COR-L47 (cell line): ENCODE measurements around the gene ZCCHC14.
"Not testable (repeated sequence)": the region's sequence is repeated elsewhere in the genome, so short reads cannot be mapped to it uniquely, and the experiment has no call there.

Experiments
- DNase-seq: peaks from one replicate; lab custom pipeline; 2025; lab: John Stamatoyannopoulos, UW

Gene ZCCHC14

DNA sequence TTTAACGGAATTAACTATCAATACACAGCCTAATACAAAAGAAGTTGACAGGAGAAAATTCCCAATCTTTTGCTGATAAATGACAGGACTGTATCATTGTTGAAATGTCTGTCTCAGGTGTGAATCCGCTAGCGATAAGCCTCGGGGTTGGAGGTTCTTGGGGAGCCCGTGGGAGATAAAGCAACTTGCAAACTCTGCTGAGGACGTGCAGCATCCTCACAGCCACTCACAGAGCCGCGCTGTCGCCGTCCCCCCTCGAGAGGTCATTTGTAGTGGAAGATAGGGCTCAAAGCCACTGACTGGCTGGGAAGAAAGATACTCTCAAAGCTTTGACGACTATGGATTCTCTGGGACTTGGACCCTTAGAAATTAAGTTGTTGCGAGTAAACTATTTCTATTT, 83.7 kb downstream of the ZCCHC14 start:
- DNase-seq: no peak

DNA sequence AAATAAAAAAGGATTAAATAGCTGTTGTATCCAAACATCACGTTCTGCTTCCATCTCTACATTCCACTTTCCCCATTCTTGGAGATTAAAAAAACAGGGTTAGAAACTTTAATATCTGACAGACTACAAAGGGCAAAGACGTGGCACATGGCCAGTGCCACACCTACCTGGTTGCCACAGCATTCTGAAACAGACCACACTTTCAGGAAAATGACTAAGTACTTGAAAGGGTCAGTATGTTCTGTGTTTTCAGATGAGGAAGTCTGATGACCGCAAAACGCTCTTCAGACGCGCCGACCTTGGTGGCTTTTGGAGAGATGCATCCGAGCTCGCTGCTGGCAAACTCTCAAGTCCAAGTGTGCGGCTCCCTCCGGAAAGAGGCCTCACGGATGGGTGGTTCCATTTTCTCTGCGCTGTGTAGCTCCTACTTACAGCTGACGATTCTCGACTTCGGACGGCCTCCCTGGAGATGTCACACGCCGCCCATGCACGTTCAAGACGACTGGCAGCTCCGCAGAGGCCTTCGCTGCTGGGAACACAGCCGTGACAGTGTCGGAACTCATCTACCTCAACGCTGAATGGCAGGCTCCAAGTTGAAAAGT, 85.2 kb downstream of the ZCCHC14 start:
- no peak for DNase-seq

DNA sequence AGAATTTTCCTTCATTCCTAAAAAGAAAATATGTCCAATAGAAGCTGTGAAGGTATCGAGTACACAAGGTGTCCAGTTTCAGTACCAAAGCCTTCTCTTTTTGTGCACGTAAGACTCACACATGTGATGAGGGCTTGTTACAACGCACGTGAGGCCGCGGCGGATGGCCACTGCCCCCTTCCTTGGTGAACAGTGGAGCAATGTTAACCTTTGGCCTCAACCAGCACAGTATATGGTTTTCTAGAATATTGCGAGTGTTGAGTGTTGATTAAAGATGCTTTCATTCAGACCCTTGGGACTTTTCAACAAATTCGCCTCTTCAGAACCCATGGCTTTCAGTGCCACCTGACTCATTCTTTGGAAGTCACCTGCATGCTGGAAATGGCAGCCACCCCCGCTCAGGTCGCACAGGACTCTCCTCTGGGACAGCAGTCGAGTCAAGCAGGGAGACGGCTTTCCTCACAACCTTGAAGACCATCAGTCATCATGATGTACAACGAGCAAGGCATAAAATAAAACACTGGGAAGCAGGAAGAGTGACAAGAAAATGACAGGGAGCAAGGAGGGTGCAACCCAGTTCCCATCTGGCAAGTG, 86.2 kb downstream of the ZCCHC14 start:
- no peak for DNase-seq

DNA sequence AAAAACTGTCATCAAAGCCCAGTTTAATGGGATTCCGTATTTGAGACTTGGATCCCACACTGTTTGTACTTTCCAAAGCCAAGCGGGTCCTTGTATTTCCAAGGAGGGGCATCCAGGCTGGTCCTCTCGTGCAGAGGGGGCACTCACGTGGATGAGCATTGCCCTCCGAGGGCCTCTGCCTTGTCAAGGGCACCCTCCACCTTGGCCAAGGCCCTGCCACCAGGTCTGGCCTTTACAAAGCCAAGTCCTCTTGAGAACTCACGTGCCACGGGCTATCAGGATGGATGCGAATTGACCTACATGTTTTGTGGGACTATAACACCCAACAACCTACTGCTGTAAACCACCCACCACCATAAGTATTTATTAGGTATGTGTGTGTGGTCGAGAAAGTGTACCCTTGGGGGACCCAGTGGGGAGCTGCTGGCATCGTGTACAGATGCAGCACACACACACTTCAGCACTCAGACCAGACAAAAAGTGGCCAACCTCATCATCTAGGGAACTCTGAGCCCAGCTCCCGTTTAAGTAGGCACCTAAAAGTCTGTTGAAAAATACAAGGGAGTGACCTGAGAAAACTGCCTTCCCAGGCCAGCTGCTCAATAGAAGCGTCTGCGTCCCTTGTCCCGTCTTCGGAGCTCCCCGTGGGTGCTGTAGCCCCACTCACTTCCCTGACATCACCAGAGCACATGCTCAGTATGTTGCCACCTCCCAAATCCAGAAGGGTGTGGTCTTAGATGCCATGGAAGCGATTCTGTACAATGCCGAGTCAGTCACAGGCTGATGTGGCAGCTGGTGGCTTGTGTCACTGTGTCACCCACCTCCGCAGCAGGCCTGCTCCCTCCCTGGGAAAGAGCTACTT, 87.8 kb downstream of the ZCCHC14 start:
- DNase-seq: no peak

DNA sequence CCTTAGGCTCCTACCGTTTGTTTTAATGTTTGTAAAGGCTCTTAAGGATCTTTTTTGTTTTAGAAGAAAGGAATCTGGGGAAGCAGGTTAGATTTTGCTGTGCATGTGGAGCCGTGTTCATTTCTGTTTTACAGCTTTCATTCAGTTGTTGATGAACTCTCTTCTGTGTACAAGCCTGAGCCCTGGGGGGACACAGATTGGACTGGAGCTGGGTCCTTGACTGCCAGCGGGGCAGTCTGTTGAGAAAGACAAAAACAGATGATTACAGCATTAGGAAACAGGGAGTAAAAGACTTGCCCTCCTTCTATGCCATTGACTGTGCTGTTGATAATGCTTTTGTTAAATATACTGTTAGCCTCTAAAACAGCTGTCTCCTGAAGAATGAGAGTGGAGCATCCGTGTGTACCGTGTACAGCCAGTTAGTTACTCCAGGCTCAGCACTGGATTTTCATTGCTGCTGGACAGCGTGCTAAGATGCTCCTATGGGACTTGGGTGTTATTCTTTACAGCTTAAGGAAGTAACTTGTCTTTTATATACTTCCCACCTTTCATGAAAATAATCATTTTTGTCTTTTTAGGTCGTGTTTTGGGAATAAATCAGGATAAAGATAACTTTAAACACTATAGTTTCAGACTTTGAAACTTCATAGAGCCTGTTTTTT, 97.5 kb downstream of the ZCCHC14 start:
- no peak for DNase-seq

DNA sequence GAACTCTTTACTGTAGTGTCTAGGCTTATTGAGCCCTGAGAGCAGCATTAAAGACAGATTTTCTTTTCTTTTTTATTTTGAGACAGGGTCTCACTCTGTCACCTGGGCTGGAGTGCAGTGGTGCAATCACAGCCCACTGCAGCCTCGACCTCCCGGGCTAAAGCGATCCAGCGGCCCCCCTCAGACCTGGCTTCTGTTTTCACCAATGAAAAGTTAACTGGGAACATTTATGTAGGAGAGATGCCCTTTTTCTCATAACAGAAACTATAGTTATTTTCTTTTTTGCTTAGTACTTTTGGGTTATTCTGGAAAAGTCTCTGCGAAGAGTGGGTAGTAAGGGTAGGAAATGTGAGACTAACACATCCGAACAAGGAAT, 99.2 kb downstream of the ZCCHC14 start:
- DNase-seq: no peak

DNA sequence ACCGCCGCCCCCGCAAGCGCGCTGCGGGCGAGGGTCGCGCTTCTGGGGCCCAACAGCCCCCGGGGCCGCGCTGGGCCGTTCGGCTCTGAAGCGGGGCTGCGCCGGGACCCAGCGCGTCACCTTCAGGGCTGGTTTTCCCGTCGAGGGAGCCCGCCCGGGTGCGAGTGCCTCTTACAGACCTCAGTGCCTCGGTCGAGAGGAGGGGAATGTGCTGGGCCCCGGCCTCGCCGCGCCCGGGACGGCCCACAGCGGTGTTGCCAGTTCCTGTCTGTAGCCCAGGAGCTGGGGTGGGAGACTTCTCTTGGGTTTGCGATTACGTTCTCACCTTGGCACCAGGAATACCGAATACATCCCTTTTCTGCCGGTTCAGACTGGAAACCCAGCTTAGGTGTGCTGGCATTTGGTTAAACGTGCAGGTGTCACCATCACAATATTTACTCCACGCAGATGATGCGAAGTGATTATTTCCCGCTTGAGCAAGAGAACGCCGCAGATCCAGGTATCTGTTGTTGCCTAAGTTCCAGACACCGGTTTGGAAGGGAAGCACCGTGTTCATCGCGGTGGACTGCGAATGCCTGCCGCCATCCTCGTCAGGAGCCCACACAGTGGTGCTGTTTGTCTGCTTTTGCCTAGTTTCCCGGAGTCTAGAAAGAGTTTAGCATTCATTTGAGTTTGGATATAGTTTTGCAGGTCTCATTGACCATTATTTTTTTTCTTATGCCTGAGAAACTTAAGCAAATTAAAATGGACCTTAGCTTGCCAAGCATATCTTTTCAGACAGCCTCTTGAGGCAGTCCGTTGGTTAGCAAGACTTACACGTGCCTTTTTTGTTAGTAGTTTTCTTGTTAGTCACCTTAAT, 99.8 kb downstream of the ZCCHC14 start:
- DNase-seq: no peak

DNA sequence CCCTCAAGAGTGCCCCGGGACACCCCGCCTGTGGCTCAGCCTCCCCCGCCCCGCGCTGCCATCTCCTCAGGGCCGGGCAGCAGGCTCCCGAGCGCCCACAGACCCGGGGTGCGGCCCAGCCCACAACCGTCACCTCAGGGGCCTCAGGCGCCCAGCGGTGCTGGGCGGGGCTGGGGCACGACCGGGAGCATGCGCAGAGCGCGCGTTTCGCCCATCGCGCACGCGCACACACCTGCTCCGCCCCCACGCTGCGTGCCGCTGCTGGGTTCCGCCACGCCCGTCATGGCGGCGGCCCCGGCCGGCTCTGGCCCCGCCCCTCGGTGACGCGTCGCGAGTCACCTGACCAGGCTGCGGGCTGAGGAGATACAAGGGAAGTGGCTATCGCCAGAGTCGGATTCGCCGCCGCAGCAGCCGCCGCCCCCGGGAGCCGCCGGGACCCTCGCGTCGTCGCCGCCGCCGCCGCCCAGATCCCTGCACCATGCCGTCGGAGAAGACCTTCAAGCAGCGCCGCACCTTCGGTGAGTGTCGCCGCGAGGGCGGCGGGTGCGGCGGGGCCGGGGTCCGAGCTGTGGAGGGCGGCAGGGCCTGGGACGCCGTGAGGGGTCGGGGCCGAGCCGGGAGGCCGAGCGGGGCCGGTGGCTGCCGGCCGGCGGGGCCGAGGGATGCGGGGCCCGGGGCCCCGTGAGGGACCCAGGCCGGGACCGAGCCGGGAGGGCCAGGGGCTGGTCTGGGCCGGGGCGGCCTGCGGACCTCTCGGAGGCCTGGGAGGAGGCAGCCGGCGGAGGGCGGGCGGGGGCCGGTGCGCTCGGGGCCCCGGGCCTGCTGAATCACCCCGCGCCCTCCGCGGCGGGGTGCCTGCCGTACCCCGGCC, 100.6 kb downstream of the ZCCHC14 start, which contains the start of gene MAP1LC3B:
Gene MAP1LC3B (plus strand): TSS at position 387 of the 871 bp plus-strand sequence. CDS start 92 bp downstream, at position 479.
- peak; percentile 93 for DNase-seq

DNA sequence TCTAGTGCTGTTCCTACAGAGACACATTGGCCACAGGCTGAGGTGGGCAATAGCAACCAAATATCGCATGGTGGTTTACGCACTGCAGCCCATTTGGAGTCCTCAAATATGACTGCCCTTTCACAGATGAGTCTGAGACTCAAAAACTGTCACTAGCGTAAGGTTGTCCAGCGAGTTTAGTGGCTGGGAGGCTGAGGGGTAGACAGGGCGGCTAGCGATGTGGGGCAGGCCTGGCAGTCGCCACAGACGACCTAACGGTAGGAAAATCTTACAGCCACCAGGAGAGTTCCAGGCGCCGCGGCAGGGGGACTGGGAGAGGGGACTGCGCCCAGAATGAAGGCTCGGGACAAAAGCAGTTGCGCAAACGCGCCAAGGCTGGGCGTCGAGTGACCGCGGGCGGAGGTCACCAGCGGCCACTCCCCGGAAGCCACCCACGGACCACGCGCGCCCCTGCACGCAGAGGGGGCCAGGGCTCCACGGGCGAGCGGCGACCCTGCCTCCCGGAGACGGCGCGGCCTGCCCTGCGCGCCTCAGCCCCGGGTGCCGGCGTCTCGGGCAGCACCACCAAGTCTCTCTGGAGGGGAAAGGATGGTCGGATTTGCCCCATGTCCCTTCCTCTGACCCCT, 101.4 kb downstream of the ZCCHC14 start:
- DNase-seq: no peak

DNA sequence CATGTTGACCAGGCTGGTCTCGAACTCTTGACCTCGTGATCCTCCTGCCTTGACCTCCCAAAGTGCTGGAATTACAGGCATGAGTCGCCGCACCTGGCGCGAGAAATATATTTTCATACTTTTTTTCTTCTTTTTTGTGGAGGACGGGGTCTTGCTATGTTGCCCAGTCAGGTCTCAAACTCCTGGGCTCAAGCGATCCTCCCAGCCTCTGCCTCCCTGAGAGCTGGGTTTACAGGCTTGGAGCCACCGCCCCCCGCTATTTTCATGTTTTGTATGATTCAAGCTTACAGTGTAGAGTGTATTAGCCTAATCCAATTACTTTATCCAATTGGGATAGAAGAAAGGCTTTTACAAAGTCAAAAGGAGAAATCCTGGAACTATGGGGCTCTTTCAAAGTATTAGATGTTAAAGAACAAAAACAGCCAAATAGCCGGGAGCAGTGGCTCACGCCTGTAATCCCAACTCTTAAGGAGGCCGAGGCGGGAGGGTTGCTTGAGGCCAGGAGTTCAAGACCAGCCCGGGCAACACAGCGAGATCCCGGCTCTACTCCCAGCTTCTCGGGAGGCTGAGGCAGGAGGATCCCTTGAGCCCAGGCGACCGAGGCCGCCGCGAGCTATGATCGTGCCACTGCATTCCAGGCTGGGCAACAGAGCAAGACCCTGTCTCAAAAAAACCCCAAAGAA, 102.0 kb downstream of the ZCCHC14 start:
- DNase-seq: no peak

DNA sequence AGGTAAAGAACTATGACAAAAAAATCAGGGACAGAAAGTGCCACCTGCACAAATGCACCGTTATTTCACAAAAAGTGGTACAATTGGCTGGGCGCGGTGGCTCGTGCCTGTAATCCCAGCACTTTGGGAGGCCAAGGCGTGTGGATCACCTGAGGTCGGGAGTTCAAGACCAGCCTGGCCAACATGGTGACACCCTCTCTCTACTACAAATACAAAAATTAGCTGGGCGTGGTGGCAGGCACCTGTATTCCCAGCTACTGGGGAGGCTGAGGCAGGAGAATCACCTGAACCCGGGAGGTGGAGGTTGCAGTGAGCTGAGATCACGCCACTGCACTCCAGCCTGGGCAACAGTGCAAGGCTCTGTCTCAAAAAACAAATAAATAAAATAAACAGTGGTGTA, 102.9 kb downstream of the ZCCHC14 start:
- not testable (repeated sequence) for DNase-seq

DNA sequence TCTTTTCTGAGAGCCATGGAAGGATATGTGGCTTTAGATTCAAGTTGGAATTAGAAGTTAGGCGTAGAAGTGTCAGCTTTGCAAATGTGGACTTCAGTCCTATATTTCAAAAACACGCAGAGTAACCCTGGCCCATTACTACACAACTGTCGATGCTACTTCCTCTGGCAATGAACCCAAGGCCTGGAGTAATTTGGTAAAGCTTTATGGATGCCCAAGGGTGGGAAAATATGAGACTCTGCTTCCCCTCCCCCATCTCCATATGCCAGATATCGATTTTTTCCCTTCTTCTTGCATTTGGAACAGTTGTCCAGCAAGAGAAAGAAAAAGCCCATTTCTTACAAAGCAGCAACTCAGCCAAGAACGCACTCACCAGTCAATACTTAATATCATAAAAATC, 103.6 kb downstream of the ZCCHC14 start:
- DNase-seq: no peak

DNA sequence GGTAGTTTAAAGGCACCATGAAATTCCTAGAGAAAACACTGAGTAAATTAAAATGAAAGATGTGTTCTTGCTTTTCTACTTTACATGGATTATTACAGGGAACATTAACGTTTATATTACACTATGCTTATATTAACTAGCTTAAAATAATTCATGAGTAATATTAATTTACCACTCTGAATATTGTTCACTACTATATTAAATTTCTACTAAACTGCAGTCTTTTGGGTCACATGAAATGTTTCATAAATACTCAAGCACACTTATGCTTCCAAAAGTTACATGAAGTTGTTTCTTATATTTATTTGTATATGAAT, 104.0 kb downstream of the ZCCHC14 start:
- no peak for DNase-seq

DNA sequence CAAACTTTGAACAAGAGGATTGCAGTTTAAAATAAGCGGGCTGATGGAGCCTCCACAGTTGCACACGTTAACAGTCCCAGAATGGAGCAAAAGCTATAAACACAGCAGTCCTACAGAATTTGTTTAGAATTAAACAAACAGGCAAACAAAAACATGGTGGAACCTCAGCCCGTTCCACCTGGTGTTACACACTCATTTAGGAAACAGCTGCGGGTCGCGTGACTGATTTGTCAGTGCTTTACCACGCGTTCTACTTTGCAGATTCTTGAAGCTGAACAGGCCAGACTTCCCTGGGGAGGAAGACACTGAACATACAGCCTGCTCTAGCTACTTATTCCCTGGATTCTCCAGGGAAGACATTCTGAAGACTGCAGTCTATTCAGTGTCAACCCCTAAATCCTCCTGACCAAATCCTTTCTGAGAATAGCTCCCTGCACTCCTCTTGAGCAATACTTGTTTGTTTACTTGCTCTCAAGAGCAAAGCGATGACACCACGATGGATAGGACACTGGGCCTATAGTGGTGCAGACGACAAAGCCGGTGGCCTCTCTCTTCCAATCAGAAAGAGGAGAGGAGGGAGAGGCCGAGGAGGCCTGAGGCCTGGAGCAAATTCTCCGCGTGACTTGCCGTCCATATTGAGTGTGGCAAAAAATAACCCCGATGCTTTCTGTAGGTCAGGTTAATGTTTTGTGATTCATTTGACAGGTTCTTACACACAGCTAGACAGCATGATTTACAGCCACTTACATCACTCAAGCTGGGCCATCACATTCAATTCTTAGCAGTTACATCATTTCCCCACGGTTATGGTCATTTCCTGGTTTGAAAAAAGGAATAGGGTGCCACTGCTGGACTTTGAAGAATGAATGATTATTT, 104.6 kb downstream of the ZCCHC14 start:
- DNase-seq: peak; percentile 95

DNA sequence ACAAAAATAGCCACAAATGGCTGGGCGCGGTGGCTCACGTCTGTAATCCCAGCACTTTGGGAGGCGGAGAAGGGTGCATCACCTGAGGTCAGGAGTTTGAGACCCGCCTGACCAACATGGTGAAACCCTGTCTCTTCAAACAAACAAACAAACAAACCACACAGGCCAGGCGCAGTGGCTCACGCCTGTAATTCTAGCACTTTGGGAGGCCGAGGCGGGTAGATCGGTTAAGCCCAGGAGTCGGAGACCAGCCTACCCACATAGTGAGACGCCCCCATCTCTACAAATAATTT, 108.0 kb downstream of the ZCCHC14 start:
- DNase-seq: not testable (repeated sequence)

DNA sequence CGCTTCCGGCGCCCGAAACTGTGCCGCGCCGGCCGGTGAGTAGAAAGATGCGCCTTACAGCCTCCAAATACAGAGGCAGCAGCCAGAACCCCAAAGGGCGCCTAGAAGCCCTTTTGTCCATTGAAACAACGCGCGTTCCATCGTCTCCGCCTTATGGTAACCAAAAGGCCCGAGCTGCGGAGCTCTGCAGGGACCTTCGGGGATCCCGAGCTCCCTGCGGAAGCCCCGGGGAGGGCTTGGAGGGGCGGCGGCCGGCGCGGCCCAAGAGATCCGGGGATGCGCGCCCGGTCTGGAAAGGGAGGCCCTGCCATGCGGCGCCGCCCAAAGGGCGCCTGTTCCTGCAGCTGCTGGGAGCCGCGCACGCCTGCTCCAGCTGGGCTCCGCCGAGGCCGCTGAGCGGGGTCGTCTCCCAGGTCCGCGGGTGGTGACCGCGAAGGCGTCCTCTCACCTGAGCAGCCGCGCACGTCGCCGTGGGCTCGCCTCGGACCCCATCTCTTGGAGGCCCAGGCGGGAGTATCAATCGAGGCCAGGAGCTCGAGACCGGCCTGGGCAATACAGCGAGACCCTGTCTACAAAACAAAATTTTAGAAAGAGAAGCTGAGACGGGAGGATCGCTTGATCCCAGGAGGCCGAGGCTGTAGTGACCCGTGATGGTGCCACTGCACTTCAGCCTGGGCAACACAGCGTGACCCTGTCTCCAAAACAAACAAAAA, 108.5 kb downstream of the ZCCHC14 start:
- no peak for DNase-seq

DNA sequence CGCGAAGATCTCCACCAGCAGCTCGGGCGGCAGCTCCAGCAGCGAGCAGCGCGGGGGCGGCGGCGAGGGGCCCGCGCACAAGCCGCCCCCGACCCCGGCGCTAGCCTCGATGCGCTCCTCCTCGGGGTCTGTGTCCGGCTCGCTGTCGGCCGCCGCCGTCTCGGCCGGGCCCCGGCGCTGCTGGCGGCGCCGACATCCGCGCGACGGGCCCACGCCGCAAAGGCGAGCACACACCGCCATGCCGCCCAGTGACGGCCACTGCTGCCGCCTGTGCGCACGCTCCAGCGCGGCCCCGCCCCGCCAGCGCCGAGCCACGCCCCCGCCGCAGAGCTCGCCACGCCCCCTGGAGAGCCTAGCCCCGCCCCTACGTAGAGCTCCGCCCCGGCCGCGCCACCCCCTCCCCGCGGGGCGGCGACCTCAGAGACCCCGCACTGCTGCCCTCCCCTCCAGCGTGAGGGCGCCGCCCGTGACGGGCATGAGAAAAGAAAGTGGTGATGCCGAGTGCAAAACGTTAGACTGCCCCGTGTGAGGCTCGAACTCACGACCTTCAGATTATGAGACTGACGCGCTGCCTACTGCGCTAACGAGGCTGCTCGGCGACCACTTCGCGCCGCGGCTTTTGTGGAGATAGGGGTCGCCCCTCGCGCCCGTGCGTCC, 109.2 kb downstream of the ZCCHC14 start, which contains the start of gene FBXO31:
Gene FBXO31 (minus strand): TSS at position 272 of the 657 bp plus-strand sequence. CDS start 32 bp downstream, at position 240.
- peak; percentile 68 for DNase-seq
